Germinal center (tissue), 1 donor: ENCODE measurements around the gene MAGEL2.
"Not testable (repeated sequence)": the region's sequence is repeated elsewhere in the genome, so short reads cannot be mapped to it uniquely, and the experiment has no call there.

Experiments used
- DNase-seq: peaks from one replicate; pipeline ENCODE4 v3.0.0; 2012; ENCODE audit warnings: mixed read lengths, low spot score

Gene MAGEL2

GRCh38 chr15:23606226-23606625 lies 41.4 kb downstream of the MAGEL2 start:
- DNase-seq: no peak

DNA sequence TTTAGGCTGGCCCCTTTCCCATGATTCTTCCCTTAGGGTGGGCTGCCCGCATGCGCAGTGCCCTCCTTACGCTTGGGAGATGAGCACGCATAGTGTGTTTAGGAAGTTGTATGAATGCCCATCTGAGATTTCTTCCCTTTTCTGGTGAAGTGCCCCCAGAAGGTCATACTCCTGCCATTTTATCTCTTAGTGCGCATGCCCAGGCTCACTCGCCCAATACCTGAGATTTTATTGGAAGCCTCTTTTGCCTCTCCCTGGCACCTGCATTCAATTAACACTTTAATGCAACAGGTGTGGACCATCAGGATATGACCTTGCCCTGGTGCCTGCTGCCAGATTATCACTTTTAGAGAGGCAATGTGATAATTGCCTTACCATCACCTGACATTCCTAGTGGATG lies 45.5 kb downstream of the MAGEL2 start:
- DNase-seq: no peak

- no peak for DNase-seq
Observed at GRCh38 chr15:23599053-23599452, 48.6 kb downstream of the MAGEL2 start.

DNA sequence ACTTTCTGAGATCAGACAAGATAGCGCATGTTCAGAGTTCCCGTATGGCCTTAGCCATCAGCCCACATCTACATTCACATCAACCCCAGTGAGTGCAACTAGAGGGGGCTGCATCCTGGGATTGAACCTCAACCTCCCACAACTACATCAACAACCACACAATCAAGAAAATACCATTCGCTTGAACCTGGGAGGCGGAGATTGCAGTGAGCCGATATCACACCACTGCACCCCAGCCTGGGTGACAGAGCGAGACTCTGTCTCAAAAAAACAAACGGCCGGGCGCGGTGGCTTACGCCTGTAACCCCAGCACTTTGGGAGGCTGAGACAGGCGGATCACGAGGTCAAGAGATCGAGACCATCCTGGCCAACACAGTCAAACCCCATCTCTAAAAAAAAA lies 50.4 kb downstream of the MAGEL2 start:
- not testable (repeated sequence) for DNase-seq

DNA sequence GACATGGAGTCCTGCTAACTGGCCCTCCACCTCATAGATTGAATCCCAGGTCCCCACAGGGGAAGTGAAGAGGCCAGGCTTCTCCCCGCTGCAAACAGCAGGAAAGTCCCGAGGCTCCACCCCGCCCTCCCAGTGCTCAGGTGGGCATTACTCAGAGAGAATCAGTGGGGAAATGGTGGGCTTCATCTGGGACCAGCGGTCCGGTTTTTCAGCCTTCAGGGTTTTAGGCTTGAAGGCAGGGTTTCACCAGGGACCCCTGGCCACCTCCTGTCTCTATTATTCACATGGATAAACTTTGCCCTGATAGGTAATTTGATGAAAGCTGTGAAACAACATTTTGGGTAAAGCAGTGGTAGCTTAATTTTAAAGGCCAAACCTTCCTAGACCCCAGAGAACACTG lies 50.9 kb downstream of the MAGEL2 start:
- no peak for DNase-seq

GRCh38 chr15:23595368-23595767 lies 52.3 kb downstream of the MAGEL2 start:
- no peak for DNase-seq

GRCh38 chr15:23594252-23594770 lies 53.4 kb downstream of the MAGEL2 start:
- no peak for DNase-seq
